Inflammatory macrophage treated with lipopolysaccharide for 1 hour (primary cell): ENCODE data around the gene GGT6.

ENCODE experiments used
- DNase-seq, 2 donors: peaks; one replicate each; pipeline ENCODE4 v3.0.0-alpha.2; 2020 to 2022

Gene GGT6

GRCh38 chr17:4549781-4550533 lies 10.4 kb downstream of the GGT6 start:
- no peak for DNase-seq

- DNase-seq: no peak
These were observed 11.5 kb downstream of the GGT6 start for GRCh38 chr17:4548721-4549531.

- no peak for DNase-seq
These were observed 12.3 kb downstream of the GGT6 start for GRCh38 chr17:4548061-4548461.

- DNase-seq: no peak
These were observed 13.1 kb downstream of the GGT6 start for GRCh38 chr17:4547118-4547906.

GRCh38 chr17:4545217-4545951 lies 15.0 kb downstream of the GGT6 start:
- no peak for DNase-seq

GRCh38 chr17:4544951-4545216 lies 15.5 kb downstream of the GGT6 start:
- no peak for DNase-seq

GRCh38 chr17:4544135-4544950 lies 16.0 kb downstream of the GGT6 start:
- no peak for DNase-seq

GRCh38 chr17:4543557-4544026 lies 16.8 kb downstream of the GGT6 start:
- no peak for DNase-seq

GRCh38 chr17:4542726-4543191 lies 17.6 kb downstream of the GGT6 start:
- no peak for DNase-seq

GRCh38 chr17:4542003-4542725 lies 18.2 kb downstream of the GGT6 start:
- DNase-seq: no peak

GRCh38 chr17:4541328-4542002 lies 18.9 kb downstream of the GGT6 start:
- DNase-seq: no peak

GRCh38 chr17:4540687-4541327 lies 19.6 kb downstream of the GGT6 start:
- DNase-seq: no peak

- no peak for DNase-seq
These were observed 20.1 kb downstream of the GGT6 start for GRCh38 chr17:4540224-4540651.

GRCh38 chr17:4539576-4540223 lies 20.7 kb downstream of the GGT6 start:
- no peak for DNase-seq

- no peak for DNase-seq
These were observed 21.4 kb downstream of the GGT6 start for GRCh38 chr17:4539025-4539424.

GRCh38 chr17:4538236-4539002 lies 22.0 kb downstream of the GGT6 start:
- no peak for DNase-seq

GRCh38 chr17:4537451-4538235 lies 22.7 kb downstream of the GGT6 start:
- no peak for DNase-seq
